ENCODE data around the gene NEUROD4. TPM values are rescaled to one million over a fixed set of nuclear protein-coding genes. Genes with fewer than 3 reads are reported as not detected.

NEUROD4 gene
- total RNA-seq, 1 experiment from 2014 or later = not detected

- POLR2A ChIA-PET (ENCODE audit: low non-redundant PET) = no interaction called here
- no TSS peak for BruUV-seq (replicated peaks)
Observed at GRCh38 chr12:55041345-55042055, 21.7 kb downstream of the NEUROD4 start.

DNA sequence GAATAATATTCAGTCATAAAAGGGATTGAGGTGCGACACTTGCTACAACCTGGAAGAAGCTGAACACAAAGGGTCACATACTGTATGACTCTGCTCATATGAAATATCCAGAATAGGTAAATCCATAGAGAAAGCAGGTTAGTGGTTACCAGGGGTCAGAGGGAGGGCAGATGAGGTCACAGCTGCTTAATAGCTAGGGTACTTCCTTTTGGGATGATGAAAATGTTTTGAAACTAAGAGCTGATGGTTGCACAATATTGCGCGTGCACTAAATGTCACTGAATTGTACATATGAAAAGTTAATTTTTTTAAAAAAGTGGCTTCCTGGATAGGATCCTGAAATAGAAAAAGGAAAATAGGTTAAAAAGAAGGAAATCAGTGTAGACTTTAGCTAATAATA, 23.8 kb downstream of the NEUROD4 start:
- no TSS peak for BruUV-seq (replicated peaks)
- peaks cover 7% of the 10 kb centered on the region for H3K27me3 ChIP-seq (replicated peaks; ENCODE audit: insufficient read depth, low read depth, low read length, poor library complexity)
- TF ChIP-seq, protein P1, sequence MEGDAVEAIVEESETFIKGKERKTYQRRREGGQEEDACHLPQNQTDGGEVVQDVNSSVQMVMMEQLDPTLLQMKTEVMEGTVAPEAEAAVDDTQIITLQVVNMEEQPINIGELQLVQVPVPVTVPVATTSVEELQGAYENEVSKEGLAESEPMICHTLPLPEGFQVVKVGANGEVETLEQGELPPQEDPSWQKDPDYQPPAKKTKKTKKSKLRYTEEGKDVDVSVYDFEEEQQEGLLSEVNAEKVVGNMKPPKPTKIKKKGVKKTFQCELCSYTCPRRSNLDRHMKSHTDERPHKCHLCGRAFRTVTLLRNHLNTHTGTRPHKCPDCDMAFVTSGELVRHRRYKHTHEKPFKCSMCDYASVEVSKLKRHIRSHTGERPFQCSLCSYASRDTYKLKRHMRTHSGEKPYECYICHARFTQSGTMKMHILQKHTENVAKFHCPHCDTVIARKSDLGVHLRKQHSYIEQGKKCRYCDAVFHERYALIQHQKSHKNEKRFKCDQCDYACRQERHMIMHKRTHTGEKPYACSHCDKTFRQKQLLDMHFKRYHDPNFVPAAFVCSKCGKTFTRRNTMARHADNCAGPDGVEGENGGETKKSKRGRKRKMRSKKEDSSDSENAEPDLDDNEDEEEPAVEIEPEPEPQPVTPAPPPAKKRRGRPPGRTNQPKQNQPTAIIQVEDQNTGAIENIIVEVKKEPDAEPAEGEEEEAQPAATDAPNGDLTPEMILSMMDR (conservative IDR thresholded peaks at IDR 0.05; ENCODE audit: low read depth, low read length) = no peak
- TF ChIP-seq EZH2 (IDR thresholded peaks at IDR 0.05; ENCODE audit: borderline replicate concordance, low read depth, low read length, poor library complexity, severe bottlenecking) = no peak
- H3K9me3 ChIP-seq (ENCODE audit: low read depth, low read length, poor library complexity, severe bottlenecking) = no peaks in the 10 kb centered on the region
- no peaks in the 10 kb centered on the region for H3K4me1 ChIP-seq (ENCODE audit: insufficient read depth, low read length, poor library complexity, severe bottlenecking)
- DNase-seq (ENCODE audit: low spot score) = no peak
- ChIA-PET POLR2A (ENCODE audit: low non-redundant PET) (no interaction called here), CTCF (no interaction called here)
- H3K36me3 ChIP-seq (ENCODE audit: insufficient read depth, low read length, poor library complexity, severe bottlenecking) = no peaks in the 10 kb centered on the region
- no peak overlapping the region for H3K4me3 ChIP-seq (ENCODE audit: low read depth, low read length, poor library complexity, severe bottlenecking)
- intact Hi-C loops (cut with micrococcal nuclease; ENCODE audit: unreplicated experiment) = no loop called here
- no peak overlapping the region for H3K27ac ChIP-seq (ENCODE audit: low read depth, low read length, poor library complexity, severe bottlenecking)

More at GRCh38 chr12:55041345-55042055, 21.7 kb downstream of the NEUROD4 start:
- H3K4me1 ChIP-seq (ENCODE audit: insufficient read depth, low read length, poor library complexity, severe bottlenecking) = no peaks in the 10 kb centered on the region
- peaks cover 7% of the 10 kb centered on the region for H3K27me3 ChIP-seq (replicated peaks; ENCODE audit: insufficient read depth, low read depth, low read length, poor library complexity)
- no peak overlapping the region for H3K27ac ChIP-seq (ENCODE audit: low read depth, low read length, poor library complexity, severe bottlenecking)
- DNase-seq (ENCODE audit: low spot score) = peak; percentile 39
- intact Hi-C loops (cut with micrococcal nuclease; ENCODE audit: unreplicated experiment) = no loop called here
- no peaks in the 10 kb centered on the region for H3K9me3 ChIP-seq (ENCODE audit: low read depth, low read length, poor library complexity, severe bottlenecking)
- TF ChIP-seq, protein P1 (conservative IDR thresholded peaks at IDR 0.05; ENCODE audit: low read depth, low read length) = no peak
- no peak for TF ChIP-seq EZH2 (IDR thresholded peaks at IDR 0.05; ENCODE audit: borderline replicate concordance, low read depth, low read length, poor library complexity, severe bottlenecking)
- no peak overlapping the region for H3K4me3 ChIP-seq (ENCODE audit: low read depth, low read length, poor library complexity, severe bottlenecking)
- no peaks in the 10 kb centered on the region for H3K36me3 ChIP-seq (ENCODE audit: insufficient read depth, low read length, poor library complexity, severe bottlenecking)
- CTCF ChIA-PET = no interaction called here

- ChIA-PET CTCF (no interaction called here), POLR2A (ENCODE audit: low non-redundant PET) (no interaction called here)
- no peak for DNase-seq (ENCODE audit: low spot score)
- Histone ChIP-seq H3K4me1 (ENCODE audit: insufficient read depth, low read length, poor library complexity, severe bottlenecking) (no peaks in the 10 kb centered on the region), H3K36me3 (ENCODE audit: insufficient read depth, low read length, poor library complexity, severe bottlenecking) (no peaks in the 10 kb centered on the region), H3K27me3 (replicated peaks; ENCODE audit: insufficient read depth, low read depth, low read length, poor library complexity) (peaks cover 3% of the 10 kb centered on the region), H3K27ac (ENCODE audit: low read depth, low read length, poor library complexity, severe bottlenecking) (no peak overlapping the region), H3K9me3 (ENCODE audit: low read depth, low read length, poor library complexity, severe bottlenecking) (no peaks in the 10 kb centered on the region), H3K4me3 (ENCODE audit: low read depth, low read length, poor library complexity, severe bottlenecking) (no peak overlapping the region)
- intact Hi-C loops (cut with micrococcal nuclease; ENCODE audit: unreplicated experiment) = no loop called here
- no peak for TF ChIP-seq EZH2 (IDR thresholded peaks at IDR 0.05; ENCODE audit: borderline replicate concordance, low read depth, low read length, poor library complexity, severe bottlenecking)
- TF ChIP-seq, protein P1 (conservative IDR thresholded peaks at IDR 0.05; ENCODE audit: low read depth, low read length) = no peak
- no TSS peak for BruUV-seq (replicated peaks)
Observed at GRCh38 chr12:55044135-55044534, 24.4 kb downstream of the NEUROD4 start.

Measured in A673 (cell line).